ENCODE results near the gene SMYD3.
"Not testable (repeated sequence)": the region's sequence is repeated elsewhere in the genome, so short reads cannot be mapped to it uniquely, and the experiment has no call there.

SMYD3 gene

GRCh38 chr1:245818363-245818762 lies 688.7 kb downstream of the SMYD3 start:
- not testable (repeated sequence) for DNase-seq

DNA sequence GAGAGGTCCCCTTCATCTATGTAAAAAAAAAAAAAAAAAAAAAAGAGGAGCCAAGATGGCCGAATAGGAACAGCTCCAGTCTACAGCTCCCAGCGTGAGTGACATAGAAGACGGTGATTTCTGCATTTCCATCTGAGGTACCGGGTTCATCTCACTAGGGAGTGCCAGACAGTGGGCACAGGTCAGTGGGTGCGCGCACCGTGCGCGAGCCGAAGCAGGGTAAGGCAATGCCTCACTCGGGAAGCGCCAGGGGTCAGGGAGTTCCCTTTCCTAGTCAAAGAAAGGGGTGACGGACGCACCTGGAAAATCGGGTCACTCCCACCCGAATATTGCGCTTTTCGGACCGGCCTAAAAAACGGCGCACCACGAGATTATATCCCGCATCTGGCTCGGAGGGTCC lies 690.6 kb downstream of the SMYD3 start:
- DNase-seq, result not testable (repeated sequence)

DNA sequence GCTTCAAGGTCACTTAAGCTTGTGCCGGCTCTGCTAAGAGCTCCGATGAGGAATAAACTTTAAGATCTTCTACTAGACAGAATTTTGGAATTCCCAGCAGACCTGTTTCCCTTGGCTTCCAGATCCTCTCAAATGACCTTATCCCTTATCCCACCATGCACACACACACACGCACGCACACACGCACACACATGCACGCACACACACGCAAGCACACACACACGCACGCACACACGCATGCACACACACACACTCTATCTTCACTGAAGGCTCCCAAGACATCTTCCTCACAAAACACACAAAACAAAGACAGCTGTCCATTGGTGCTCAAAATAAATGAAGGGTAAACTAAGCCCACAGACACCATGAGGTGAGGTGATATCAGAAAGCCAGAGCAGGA lies 692.4 kb downstream of the SMYD3 start:
- no peak for DNase-seq

DNA sequence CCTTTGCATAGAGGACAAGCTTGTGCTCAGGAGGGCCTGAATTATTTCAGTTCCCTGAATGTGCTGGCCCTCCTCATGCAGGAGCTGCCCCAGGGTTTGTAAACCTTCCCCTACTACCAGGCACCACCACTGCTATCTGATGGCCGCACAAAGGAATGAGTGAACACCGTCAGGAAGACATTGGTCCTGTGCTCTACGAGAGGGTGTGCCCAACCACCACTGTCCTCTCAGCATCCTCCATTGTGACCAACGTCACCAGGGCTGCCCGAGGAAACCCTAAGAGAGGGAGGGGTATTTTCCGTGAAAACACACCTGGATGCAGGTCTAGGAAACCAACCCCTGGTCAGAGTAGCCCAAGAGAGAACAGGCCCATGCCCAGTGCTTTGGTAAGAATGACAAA lies 694.8 kb downstream of the SMYD3 start:
- DNase-seq, result no peak

- DNase-seq, result no peak
Observed at GRCh38 chr1:245810789-245811337, 696.2 kb downstream of the SMYD3 start.

DNA sequence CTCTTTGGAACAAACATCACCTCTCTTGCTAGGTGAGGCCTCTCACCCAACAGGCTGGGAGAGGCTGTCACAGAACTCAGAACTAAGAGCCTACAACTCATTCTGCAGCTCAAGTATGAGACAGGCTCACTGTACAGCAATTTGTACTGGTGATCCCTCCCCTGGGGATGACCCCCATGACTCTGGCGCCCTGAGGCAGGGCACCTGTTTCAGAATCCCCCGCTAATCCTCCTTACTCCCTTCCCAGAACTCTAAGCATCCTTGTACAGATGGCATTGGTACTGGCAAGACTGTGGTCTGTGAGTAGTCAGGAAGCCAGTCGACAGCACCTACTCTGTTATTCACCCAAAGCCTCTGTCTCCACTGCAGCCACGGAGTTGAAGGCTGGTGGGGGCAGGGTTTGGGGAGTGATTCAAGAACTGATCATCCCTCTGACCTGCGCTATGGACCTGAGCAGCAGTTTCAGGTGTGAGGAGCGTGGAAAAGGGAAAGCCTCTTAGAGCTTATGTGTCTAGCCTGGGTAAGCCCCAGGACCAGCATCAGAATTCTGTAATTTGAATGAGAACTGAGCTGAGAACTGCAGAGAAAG lies 696.8 kb downstream of the SMYD3 start:
- DNase-seq, result no peak

- DNase-seq, result no peak
Observed at GRCh38 chr1:245809361-245809760, 697.7 kb downstream of the SMYD3 start.

- DNase-seq, result no peak
Observed at GRCh38 chr1:245807954-245808719, 698.9 kb downstream of the SMYD3 start.

- DNase-seq, result no peak
Observed at GRCh38 chr1:245807306-245807705, 699.8 kb downstream of the SMYD3 start.

GRCh38 chr1:245805532-245805931 lies 701.5 kb downstream of the SMYD3 start:
- no peak for DNase-seq

DNA sequence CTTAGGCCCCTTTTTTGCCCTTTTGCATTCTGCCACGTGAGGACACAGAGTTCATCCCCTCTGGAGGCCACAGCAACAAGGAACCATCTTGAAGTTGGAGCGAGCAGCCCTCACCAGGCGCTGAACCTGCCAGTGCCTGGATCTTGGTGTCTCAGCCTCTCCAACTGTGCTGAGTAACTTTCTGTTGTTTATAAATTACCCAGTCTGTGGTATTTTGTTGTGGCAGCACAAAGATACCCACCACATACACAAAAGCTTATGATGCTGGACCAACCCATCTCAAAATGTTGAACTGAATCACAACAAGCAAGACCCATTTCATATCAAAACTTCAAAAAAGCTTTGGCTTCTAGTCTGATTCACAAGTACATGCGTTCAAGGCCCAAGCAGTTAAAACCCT lies 702.4 kb downstream of the SMYD3 start:
- no peak for DNase-seq

GRCh38 chr1:245803666-245804037 lies 703.4 kb downstream of the SMYD3 start:
- DNase-seq, result no peak

GRCh38 chr1:245802941-245803665 lies 704.0 kb downstream of the SMYD3 start:
- no peak for DNase-seq

DNA sequence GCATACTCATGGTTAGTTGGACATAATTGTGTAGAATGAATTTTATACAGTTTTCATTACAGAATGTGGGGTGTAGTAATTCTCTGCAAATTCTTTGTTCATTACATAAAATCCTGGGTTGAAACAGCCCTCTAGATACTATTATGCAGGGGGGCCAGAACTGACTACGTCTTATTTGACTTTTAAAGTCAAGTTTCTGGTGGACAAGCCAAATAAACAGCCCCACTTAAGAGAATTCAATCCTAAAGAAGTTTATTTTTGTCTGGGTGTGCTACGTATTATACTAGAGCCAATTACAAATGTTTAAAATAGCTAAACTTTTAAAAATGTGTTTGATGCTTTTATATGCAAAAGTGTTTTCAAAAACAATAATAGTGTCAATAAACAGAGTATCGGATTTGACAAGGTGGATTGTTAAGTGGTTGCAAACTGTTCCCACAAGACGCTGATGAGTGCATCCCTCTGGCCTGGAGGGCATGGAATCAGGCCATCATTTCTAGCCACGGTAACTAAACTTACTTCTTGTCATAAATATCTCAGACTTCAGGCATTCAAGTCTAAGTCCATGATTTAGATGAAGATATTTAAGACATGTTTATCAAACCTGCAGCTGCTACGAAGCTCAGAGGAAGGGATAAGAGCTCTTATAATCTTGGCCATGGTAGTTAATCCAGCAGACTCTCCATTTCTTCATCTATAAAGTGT lies 706.0 kb downstream of the SMYD3 start:
- no peak for DNase-seq

DNA sequence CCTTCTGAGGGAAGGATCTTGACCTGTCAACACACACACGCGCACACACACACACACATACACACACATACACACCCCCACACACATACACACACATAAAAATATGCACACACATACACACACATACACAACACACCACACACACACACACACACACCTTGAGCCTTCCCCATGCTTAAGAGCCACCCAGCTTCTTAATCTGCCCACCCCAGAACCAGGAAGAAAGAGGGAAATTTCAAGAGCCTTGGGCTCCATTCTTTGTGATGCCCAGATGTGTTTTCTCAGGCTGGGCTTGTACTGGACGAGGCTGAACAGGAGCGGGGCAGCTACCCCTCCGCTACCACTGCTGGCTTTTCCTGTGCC lies 708.7 kb downstream of the SMYD3 start:
- no peak for DNase-seq

- peak; percentile 58 for DNase-seq
Observed at GRCh38 chr1:245797592-245798348, 709.3 kb downstream of the SMYD3 start.

DNA sequence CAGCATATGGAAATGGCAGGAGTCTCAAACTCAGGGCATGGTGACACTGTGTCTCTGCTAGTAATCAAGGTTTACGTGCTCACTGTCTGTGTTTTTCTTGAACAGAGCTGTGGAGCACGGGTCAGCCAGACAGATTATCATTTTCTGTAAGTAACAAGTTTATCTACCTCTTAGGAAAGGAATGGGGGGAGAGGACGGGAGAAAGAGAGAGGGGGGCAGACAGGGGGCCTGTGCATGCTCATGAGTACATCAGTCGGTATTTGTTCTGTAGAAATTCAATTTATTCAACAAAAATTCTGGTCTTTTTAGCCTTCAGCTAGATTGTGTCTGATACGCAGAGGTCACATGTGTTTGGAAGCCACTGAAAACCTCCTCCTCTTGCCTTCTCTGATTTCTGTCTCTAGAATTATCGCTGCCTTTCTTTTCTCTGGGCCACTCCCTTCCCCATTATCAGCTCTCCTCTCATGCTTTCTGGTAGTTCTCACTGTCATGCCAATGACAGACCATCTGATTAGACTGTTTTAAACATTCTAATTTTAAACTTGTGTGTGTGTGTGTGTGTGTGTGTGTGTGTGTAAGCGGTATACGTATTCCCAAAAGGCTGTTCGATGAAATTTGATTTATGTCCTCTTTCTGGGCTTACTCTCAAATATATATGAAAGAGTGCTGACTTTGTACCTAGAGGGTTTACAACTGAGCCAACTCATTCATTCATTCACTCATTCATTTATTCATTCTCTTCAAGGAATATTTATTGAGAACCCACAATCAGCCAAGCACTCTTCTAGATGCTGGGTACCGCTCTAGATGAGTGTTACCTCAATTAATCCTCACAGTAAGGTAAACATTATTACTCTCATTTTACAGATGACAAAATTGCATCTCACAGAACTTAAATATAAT lies 715.4 kb downstream of the SMYD3 start:
- no peak for DNase-seq

DNA sequence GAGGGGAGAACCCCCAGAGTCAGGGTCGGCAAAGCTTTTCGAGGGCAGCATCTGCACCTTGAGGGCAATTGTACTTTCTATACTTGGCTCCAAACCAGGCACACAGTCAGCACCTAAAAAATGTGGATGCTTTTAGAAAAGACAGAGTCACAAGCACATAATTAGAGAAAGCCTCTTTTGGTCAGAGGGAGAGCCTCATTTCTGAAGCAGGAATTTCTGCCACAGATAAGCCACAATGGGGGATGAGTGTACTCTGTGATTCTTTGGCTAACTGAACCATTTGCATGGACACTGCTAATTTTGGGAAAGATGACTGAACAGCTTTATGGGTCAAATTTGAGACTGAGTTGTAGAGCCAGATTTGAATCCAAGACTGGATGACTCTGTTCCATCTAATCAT lies 716.6 kb downstream of the SMYD3 start:
- peak; percentile 79 for DNase-seq

DNA sequence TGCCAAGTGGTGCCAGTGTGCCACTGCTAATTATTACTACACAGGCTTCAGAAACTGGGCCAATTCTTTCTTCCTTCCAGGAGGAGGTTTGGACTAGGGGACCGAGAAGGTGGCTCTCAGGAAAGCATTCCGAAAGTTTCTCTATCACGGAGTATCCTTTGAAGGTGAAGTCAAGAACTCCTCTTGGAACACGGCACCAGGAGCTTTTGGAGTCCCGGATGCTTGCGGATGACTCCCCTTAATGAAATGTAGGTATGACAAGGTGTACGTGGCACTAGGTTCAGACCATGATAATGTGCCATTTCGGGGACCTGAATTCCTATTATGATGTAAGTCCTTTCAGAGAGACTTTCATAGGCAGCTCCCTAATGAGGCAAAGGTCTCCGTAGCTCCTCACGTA lies 718.2 kb downstream of the SMYD3 start:
- no peak for DNase-seq

GRCh38 chr1:245788269-245788668 lies 718.8 kb downstream of the SMYD3 start:
- peak; percentile 94 for DNase-seq

DNA sequence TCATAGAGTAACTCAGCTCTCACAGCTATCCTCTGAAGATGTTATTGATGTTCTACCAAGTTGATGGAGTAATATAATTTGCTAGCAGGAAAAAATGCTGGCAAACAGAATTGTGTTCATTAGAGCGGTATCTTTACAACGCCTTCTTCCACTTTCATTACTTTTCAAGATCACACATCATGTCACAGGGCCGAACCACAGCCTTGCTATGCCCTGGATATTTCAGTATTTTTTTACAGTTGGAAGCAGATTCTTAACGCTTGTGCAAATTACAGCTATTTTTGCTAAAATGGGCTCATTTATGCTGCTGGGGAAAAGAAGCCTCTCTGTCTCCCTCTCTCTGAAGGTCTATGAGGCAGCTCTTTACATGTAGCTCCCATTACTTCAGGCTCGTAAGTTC lies 720.1 kb downstream of the SMYD3 start:
- DNase-seq, result no peak

All from fibroblast of skin of scalp (primary cell).